ENCODE results near the gene ATP5F1E.

ATP5F1E gene

GRCh38 chr20:59046862-59047261, 14.7 kb upstream of the ATP5F1E start:
- DNase-seq (ENCODE audit: low spot score) = no peak
- TF ChIP-seq, protein P1, sequence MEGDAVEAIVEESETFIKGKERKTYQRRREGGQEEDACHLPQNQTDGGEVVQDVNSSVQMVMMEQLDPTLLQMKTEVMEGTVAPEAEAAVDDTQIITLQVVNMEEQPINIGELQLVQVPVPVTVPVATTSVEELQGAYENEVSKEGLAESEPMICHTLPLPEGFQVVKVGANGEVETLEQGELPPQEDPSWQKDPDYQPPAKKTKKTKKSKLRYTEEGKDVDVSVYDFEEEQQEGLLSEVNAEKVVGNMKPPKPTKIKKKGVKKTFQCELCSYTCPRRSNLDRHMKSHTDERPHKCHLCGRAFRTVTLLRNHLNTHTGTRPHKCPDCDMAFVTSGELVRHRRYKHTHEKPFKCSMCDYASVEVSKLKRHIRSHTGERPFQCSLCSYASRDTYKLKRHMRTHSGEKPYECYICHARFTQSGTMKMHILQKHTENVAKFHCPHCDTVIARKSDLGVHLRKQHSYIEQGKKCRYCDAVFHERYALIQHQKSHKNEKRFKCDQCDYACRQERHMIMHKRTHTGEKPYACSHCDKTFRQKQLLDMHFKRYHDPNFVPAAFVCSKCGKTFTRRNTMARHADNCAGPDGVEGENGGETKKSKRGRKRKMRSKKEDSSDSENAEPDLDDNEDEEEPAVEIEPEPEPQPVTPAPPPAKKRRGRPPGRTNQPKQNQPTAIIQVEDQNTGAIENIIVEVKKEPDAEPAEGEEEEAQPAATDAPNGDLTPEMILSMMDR (conservative IDR thresholded peaks at IDR 0.05; ENCODE audit: low read depth) = no peak
- H3K27ac ChIP-seq = no peak overlapping the region
- ChIA-PET POLR2A (ENCODE audit: low non-redundant PET) (no interaction called here), CTCF (interaction anchor here (0.6 to 0.7 kb wide), 2 partner anchors 31 to 943 kb away, joined by 3 read pairs; no protein-coding TSS in a partner anchor)

DNA sequence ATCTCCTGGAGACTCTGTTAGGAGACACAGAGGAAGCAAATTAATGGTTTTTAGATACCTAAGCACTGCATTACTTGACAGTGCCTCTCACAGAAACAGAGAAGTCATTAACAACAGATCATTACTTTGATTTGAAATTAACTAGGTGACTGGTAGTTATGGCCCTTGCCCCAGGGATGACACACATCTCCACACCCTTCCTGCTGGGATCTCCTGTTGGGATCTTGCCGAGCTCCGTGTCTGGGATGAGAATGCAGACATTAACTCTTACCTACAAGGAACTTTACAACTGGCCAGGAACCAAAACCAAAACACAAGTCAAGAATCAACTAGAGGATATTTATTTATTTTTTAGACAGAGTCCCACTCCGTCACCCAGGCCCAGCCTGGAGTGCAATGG, 12.7 kb upstream of the ATP5F1E start:
- H3K27ac ChIP-seq = no peak overlapping the region
- no peak for DNase-seq (ENCODE audit: low spot score)
- ChIA-PET CTCF (no interaction called here), POLR2A (ENCODE audit: low non-redundant PET) (no interaction called here)
- TF ChIP-seq, protein P1 (conservative IDR thresholded peaks at IDR 0.05; ENCODE audit: low read depth) = no peak

DNA sequence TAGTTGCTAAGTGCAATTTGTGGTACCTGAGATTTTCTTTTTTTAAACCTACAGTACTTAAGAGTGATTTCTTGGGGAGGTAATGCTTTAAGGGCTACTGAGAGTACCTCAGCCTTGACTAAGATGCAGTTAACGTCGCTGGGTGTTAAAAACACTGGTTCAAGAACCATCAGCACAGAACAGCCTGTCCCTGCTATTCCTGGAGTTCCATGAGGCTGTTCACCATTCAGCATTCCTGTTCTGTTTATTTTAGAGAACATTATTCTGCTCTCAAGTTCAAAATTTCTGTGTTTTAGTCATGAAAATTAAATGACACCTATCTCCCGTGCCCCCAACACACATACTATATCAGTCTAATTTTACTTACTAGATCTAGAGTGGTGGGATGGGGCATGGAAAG, 12.2 kb upstream of the ATP5F1E start:
- TF ChIP-seq, protein P1 (conservative IDR thresholded peaks at IDR 0.05; ENCODE audit: low read depth) = no peak
- H3K27ac ChIP-seq = no peak overlapping the region
- POLR2A ChIA-PET (ENCODE audit: low non-redundant PET) = no interaction called here
- CTCF ChIA-PET = interaction anchor here (0.6 kb wide), 1 partner anchor 214 kb away, joined by 3 read pairs; no protein-coding TSS in a partner anchor
- no peak for DNase-seq (ENCODE audit: low spot score)

DNA sequence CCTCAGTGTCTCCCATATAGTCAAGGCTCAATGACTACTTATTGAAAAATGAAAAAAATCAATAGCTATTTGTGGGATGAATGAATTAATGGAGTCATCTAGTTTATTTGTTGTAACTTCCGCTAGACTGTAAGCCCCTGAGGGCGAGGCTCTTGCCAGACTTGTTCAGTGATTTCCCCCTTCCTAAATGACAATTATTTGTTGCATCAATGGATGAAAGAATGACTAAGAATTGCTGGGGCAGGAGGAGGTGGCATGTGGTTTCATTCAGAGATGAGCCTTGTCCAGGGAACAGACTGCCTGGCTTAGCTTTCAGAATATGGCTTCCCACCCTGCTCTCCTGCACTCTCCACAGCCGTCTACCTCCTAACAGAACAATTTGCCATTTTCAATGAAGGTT, 11.6 kb upstream of the ATP5F1E start:
- H3K27ac ChIP-seq = no peak overlapping the region
- POLR2A ChIA-PET (ENCODE audit: low non-redundant PET) = interaction anchor here (0.6 to 1.4 kb wide), 2 partner anchors 11 to 143 kb away, joined by 3 to 5 read pairs; no protein-coding TSS in a partner anchor

GRCh38 chr20:59042796-59043631, 10.9 kb upstream of the ATP5F1E start:
- CTCF ChIA-PET = interaction anchor here (0.6 to 0.8 kb wide), 2 partner anchors 139 to 387 kb away, joined by 3 read pairs; no protein-coding TSS in a partner anchor

More for the DNA sequence above, 11.6 kb upstream of the ATP5F1E start:
- CTCF ChIA-PET = interaction anchor here (0.6 to 0.8 kb wide), 2 partner anchors 214 to 387 kb away, joined by 3 read pairs; no protein-coding TSS in a partner anchor
- TF ChIP-seq, protein P1 (conservative IDR thresholded peaks at IDR 0.05; ENCODE audit: low read depth) = no peak
- no peak for DNase-seq (ENCODE audit: low spot score)

More at GRCh38 chr20:59042796-59043631, 10.9 kb upstream of the ATP5F1E start:
- peak; percentile 99 for DNase-seq (ENCODE audit: low spot score)
- POLR2A ChIA-PET (ENCODE audit: low non-redundant PET) = interaction anchor here (0.6 to 1.5 kb wide), 4 partner anchors 11 to 142 kb away, joined by 3 to 7 read pairs (median 4); partner anchors contain the start of gene ATP5F1E
- TF ChIP-seq, protein P1 (conservative IDR thresholded peaks at IDR 0.05; ENCODE audit: low read depth) = no peak
- peak overlapping the region; percentile 72 for H3K27ac ChIP-seq

Data from RWPE1 (cell line).